HFFc6 (cell line): ENCODE data around the gene RPS14. TPM values are rescaled to one million over a fixed set of nuclear protein-coding genes. Genes with fewer than 3 reads are reported as not detected.
A peak's percentile ranks its signal among the peaks of the same experiment; 100 is the strongest.

Experiments used
- DNase-seq: peaks from one replicate; pipeline ENCODE4 v3.0.0-alpha.2; 2018
- H3K27ac Mint-ChIP-seq: 2 replicates; pipeline ENCODE4 v1.8.0; 2020; ENCODE audit warnings: mild to moderate bottlenecking, mixed read lengths
- H3K27me3 Mint-ChIP-seq: 2 replicates; pipeline ENCODE4 v1.8.0; 2021; ENCODE audit warnings: mild to moderate bottlenecking, moderate library complexity, mixed read lengths; ENCODE audit not compliant: insufficient read depth
- H3K36me3 Mint-ChIP-seq: 2 replicates; pipeline ENCODE4 v1.8.0; 2021; ENCODE audit warnings: low read depth, mixed read lengths
- H3K4me1 Mint-ChIP-seq: 2 replicates; pipeline ENCODE4 v1.8.0; 2020; ENCODE audit warnings: low read depth, mixed read lengths
- H3K4me3 Mint-ChIP-seq: 2 replicates; pipeline ENCODE4 v1.8.0; 2020; ENCODE audit warnings: mild to moderate bottlenecking, moderate library complexity, mixed read lengths
- H3K9me3 Mint-ChIP-seq: 2 replicates; pipeline ENCODE4 v1.8.0; 2020; ENCODE audit warnings: mild to moderate bottlenecking, mixed read lengths
- total RNA-seq, 6 experiments: library from RNA; stranded (reverse); fragmentation: NEBNext Ultra II Directional; extraction: Animal tissue kit (Norgen Biotek cat#: 25700); gene quantifications; 2 replicates in 1 of 6; 3 replicates in 5 of 6; pipeline ENCODE4 v1.2.3, GENCODE V29; 2021
- TF ChIP-seq, protein P1 (sequence below): fragments of 200-600 bp; sonication (generic); IDR thresholded peaks from 2 replicates; pipeline ENCODE4 v1.5.0; 2021; ENCODE audit warnings: antibody characterized with exemption, mild to moderate bottlenecking

RPS14 gene
- total RNA-seq, 6 experiments from 2014 or later, result 1,658 to 2,163 (median 1,911) TPM

DNA sequence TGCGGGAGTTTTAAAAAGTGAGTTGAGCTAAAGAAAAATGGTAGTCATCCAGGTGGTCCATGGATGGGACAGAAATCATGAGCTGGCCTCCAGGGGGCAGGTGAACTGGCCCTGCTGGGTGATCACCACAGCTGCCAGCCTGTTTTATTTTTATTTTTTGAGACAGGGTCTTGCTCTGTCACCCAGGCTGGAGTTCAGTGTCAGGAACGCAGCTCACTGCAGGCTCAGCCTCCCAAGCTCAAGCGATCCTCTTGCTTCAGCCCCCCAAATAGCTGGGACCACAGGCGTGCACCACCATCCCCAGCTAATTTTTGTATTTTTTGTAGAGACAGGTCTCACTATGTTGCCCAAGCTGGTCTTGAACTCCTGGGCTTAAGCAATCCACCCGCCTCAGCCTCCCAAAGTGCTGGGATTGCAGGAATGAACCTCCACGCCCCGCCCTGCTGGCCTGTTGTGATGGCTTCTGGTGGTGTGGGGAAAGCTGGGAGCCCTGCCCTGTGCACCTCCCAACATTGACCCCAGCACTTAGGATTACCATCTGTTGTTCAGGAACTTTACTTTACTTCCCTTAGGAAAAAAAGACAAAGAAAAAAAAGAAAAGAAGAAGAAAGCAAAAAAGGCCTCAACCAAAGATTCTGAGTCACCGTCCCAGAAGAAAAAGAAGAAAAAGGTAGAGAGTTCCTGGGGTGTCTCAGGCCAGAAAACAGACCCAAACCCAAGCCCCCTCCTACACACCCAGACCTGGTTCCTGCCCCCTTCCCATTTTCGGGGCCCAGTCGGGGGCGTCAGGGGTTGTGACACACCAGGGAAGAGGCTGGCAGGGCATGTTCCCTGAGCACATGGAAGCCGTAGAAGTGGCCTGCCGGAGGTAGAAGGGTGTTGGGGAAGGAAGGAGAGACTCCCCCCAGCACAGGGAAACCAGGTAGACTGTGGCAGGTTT, 51.5 kb downstream of the RPS14 start:
- H3K27ac Mint-ChIP-seq, result no peak overlapping the region
- H3K4me3 Mint-ChIP-seq, result no peak overlapping the region
- H3K4me1 Mint-ChIP-seq, result peaks cover 44% of the 10 kb centered on the region
- H3K36me3 Mint-ChIP-seq, result peaks cover 32% of the 10 kb centered on the region
- no peaks in the 10 kb centered on the region for H3K9me3 Mint-ChIP-seq
- TF ChIP-seq, protein P1, sequence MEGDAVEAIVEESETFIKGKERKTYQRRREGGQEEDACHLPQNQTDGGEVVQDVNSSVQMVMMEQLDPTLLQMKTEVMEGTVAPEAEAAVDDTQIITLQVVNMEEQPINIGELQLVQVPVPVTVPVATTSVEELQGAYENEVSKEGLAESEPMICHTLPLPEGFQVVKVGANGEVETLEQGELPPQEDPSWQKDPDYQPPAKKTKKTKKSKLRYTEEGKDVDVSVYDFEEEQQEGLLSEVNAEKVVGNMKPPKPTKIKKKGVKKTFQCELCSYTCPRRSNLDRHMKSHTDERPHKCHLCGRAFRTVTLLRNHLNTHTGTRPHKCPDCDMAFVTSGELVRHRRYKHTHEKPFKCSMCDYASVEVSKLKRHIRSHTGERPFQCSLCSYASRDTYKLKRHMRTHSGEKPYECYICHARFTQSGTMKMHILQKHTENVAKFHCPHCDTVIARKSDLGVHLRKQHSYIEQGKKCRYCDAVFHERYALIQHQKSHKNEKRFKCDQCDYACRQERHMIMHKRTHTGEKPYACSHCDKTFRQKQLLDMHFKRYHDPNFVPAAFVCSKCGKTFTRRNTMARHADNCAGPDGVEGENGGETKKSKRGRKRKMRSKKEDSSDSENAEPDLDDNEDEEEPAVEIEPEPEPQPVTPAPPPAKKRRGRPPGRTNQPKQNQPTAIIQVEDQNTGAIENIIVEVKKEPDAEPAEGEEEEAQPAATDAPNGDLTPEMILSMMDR, result peak; percentile 51; the same call in 1 of the 2 replicates
- DNase-seq, result no peak
- peaks cover 3% of the 10 kb centered on the region; the same call in 1 of the 2 replicates for H3K27me3 Mint-ChIP-seq

DNA sequence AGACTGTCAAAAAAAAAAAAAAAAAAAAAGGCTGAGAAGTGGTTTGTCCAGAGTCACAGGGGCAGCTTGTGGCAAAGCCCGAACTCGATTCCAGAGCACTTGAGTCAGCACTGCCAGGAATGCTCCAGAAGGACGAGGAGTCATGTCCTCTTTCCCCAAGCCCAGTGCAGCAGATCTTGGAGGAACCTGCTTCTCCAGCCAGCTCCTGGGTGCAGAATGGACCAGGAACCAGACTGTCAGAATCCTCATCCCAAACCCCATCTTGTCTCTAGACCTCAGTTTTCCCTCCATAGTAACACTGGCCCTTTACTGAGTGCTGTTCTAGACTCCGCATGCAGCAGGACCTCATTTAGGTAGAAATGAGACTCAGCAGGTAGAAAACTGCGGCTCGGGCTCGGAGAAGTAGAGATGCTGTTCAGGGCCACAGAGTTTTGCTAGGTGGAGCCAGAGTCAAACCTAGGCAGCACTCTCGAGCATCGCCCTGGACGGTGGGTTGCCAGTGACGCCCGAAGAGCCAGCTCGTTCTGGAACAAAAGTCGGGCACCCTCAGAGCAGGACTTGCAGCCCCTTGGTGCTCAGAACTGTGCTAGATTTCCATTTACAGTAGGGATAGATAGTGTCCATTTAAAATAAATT, 52.3 kb downstream of the RPS14 start:
- peak; percentile 76 for DNase-seq

DNA sequence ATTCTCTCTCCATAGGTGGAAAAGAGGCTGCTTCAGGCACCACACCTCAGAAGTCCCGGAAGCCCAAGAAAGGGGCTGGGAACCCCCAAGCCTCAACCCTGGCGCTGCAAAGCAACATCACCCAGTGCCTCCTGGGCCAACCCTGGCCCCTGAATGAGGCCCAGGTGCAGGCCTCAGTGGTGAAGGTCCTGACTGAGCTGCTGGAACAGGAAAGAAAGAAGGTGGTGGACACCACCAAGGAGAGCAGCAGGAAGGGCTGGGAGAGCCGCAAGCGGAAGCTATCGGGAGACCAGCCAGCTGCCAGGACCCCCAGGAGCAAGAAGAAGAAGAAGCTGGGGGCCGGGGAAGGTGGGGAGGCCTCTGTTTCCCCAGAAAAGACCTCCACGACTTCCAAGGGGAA, 53.3 kb downstream of the RPS14 start:
- H3K36me3 Mint-ChIP-seq, result peaks cover 31% of the 10 kb centered on the region
- peaks cover 44% of the 10 kb centered on the region for H3K4me1 Mint-ChIP-seq
- peaks cover 3% of the 10 kb centered on the region; the same call in 1 of the 2 replicates for H3K27me3 Mint-ChIP-seq
- H3K4me3 Mint-ChIP-seq, result no peak overlapping the region; the same call in 1 of the 2 replicates
- H3K9me3 Mint-ChIP-seq, result no peaks in the 10 kb centered on the region
- peak overlapping the region; percentile 21 for H3K27ac Mint-ChIP-seq
- no peak for DNase-seq
- TF ChIP-seq, protein P1, result no peak

More for the DNA sequence above, 52.3 kb downstream of the RPS14 start:
- peaks cover 3% of the 10 kb centered on the region; the same call in 1 of the 2 replicates for H3K27me3 Mint-ChIP-seq
- no peak overlapping the region for H3K4me3 Mint-ChIP-seq
- H3K9me3 Mint-ChIP-seq, result no peaks in the 10 kb centered on the region
- peaks cover 44% of the 10 kb centered on the region for H3K4me1 Mint-ChIP-seq
- H3K36me3 Mint-ChIP-seq, result peaks cover 26% of the 10 kb centered on the region
- TF ChIP-seq, protein P1, result no peak
- H3K27ac Mint-ChIP-seq, result peak overlapping the region; percentile 23; the same call in 1 of the 2 replicates

DNA sequence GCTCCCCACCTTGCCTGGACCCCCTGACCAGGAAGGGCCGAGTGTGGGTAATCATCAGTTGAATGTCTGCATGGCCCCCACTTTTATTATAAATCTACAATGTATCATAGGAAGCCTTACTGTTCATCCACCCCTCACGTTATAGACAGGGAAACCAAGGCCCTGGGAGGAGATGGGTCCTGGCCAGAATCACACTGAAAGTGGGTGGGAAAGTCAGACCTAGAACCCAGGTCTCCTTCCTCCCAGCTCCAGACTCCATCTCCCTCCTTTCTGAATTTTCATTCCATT, 53.9 kb downstream of the RPS14 start:
- peaks cover 31% of the 10 kb centered on the region for H3K36me3 Mint-ChIP-seq
- H3K27ac Mint-ChIP-seq, result peak overlapping the region; percentile 21; the same call in 1 of the 2 replicates
- H3K4me3 Mint-ChIP-seq, result no peak overlapping the region
- no peak for DNase-seq
- H3K27me3 Mint-ChIP-seq, result peaks cover 3% of the 10 kb centered on the region
- no peaks in the 10 kb centered on the region for H3K9me3 Mint-ChIP-seq
- TF ChIP-seq, protein P1, result no peak
- peaks cover 44% of the 10 kb centered on the region for H3K4me1 Mint-ChIP-seq

DNA sequence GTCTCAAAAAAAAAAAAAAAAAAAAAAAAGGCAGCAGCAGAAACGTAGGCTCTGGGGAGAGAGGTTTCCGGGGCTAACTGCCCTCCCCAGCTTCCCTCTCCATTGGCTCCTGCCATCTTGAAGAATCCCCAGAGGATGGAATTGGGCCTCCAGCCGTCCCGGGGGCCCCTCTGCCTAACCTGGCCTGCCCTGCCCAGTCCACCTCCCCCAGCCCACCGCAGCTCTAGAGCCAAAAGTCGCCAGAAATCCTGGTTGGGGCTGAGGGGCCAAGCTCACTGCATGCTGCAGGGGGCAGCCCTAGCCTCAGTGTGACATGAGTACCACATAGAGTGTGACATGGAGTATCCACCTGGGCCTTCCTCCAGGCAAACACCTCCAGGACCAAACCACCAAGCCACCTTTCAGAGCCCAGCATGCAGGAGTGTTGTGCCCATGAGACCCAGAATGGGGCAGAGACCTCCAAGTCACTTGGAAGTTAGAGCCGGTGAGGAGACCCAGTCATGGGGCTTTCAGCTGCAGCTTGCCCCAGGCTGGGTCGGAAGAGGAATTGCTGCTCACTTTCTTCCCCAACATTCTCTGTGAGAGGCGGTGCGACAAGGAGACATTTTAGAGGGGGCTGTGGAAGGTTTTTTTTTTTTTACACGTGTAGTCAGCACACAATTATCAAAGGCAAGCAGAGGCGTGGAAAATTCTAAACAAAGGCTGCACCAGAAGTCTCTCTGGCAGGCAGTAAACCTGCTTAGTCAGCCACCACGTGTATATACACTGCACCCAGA, 54.4 kb downstream of the RPS14 start:
- DNase-seq, result no peak
- no peak overlapping the region for H3K4me3 Mint-ChIP-seq
- H3K27ac Mint-ChIP-seq, result no peak overlapping the region
- H3K27me3 Mint-ChIP-seq, result peaks cover 3% of the 10 kb centered on the region
- TF ChIP-seq, protein P1, result no peak; the same call in 1 of the 2 replicates
- peaks cover 31% of the 10 kb centered on the region for H3K36me3 Mint-ChIP-seq
- H3K4me1 Mint-ChIP-seq, result peaks cover 39% of the 10 kb centered on the region
- no peaks in the 10 kb centered on the region for H3K9me3 Mint-ChIP-seq
